Measurements from ENCODE around the gene DSC2.

GRCh38 chr18:31057051-31057450, 45.2 kb downstream of the DSC2 start:
- TF ChIP-seq CTCF (IDR thresholded peaks at IDR 0.05) (no peak), FOXM1 (IDR thresholded peaks at IDR 0.05; ENCODE audit: low read depth) (no peak), REST (IDR thresholded peaks at IDR 0.05; ENCODE audit: low read depth, low read length) (no peak), MAX (IDR thresholded peaks at IDR 0.05; ENCODE audit: low read depth) (no peak), RAD21 (IDR thresholded peaks at IDR 0.05; ENCODE audit: low read length) (no peak), CHD2 (IDR thresholded peaks at IDR 0.05; ENCODE audit: low read length, partially characterized antibody) (no peak), JUND (IDR thresholded peaks at IDR 0.05) (no peak), USF2 (IDR thresholded peaks at IDR 0.05; ENCODE audit: borderline replicate concordance, low read depth, low read length) (no peak), SMC3 (IDR thresholded peaks at IDR 0.05; ENCODE audit: low read depth, low read length) (no peak), EP300 (IDR thresholded peaks at IDR 0.05; ENCODE audit: borderline replicate concordance in 1 of 2, low read depth in 1 of 2, low read length in 1 of 2) (no peak), POLR2AphosphoS5 (IDR thresholded peaks at IDR 0.05; ENCODE audit: low read depth, low read length) (no peak), EZH2phosphoT487 (IDR thresholded peaks at IDR 0.05; ENCODE audit: borderline replicate concordance, low read depth) (no peak), RFX5 (IDR thresholded peaks at IDR 0.05; ENCODE audit: low read length) (no peak), TCF12 (IDR thresholded peaks at IDR 0.05) (no peak)

Measured in SK-N-SH (cell line).